Gastrocnemius medialis (tissue), 4 donors: ENCODE results near the gene ARHGAP40. TPM values are rescaled to one million over a fixed set of nuclear protein-coding genes. Genes with fewer than 3 reads are reported as not detected.

Experiments
- ATAC-seq, 2 donors: fragments of 150-250 bp; one replicate each; pipeline ENCODE4 v1.9.1; 2016
- DNase-seq, 2 donors: peaks; one replicate each; pipeline ENCODE4 v3.0.0-alpha.2; 2019
- H3K27ac ChIP-seq, 4 donors: fragments of 200-600 bp; sonication (generic); 1 replicate in 1 of 4; 2 replicates in 3 of 4; pipeline ENCODE4 v1.5.1; 2016 to 2018; ENCODE audit warnings: mild to moderate bottlenecking in 2 of 4, moderate library complexity in 1 of 4
- H3K27me3 ChIP-seq, 3 donors: fragments of 200-600 bp; sonication (generic) in 2 of 3; 1 replicate in 1 of 3; 2 replicates in 2 of 3; pipeline versions ENCODE4 v1.5.1 to v1.6.0; 2016 to 2019; ENCODE audit warnings: mild to moderate bottlenecking in 1 of 3, moderate library complexity in 1 of 3
- H3K36me3 ChIP-seq, 2 donors: fragments of 200-600 bp; sonication (generic) in 1 of 2; one replicate each; pipeline ENCODE4 v1.5.1; 2017 to 2018
- H3K4me1 ChIP-seq, 2 donors: fragments of 200-600 bp; sonication (generic) in 1 of 2; one replicate each; pipeline ENCODE4 v1.5.1; 2016 to 2017; ENCODE audit warnings: mild to moderate bottlenecking in 2 of 2
- H3K4me3 ChIP-seq, 4 donors: fragments of 200-600 bp; sonication (generic) in 3 of 4; 1 replicate in 1 of 4; 2 replicates in 3 of 4; pipeline ENCODE4 v1.5.1; 2016 to 2019; ENCODE audit warnings: mild to moderate bottlenecking in 2 of 4
- H3K9me3 ChIP-seq, 3 donors: fragments of 200-600 bp; sonication (generic) in 2 of 3; 1 replicate in 1 of 3; 2 replicates in 2 of 3; pipeline ENCODE4 v1.5.1; 2016 to 2019
- CTCF ChIP-seq, 5 experiments: fragments of 450-650 bp in 3 of 5; fragments of 200-600 bp in 2 of 5; sonication (generic) in 2 of 5; IDR thresholded peaks in 4 of 5; conservative IDR thresholded peaks in 1 of 5; 1 replicate in 4 of 5; 2 replicates in 1 of 5; pipeline ENCODE4 v1.5.1; 2016 to 2019; ENCODE audit warnings: antibody characterized with exemption in 5 of 5, mild to moderate bottlenecking in 3 of 5, moderate library complexity in 3 of 5
- POLR2A ChIP-seq, 2 donors: fragments of 450-650 bp; IDR thresholded peaks; one replicate each; pipeline ENCODE4 v1.6.1; 2017; ENCODE audit warnings: antibody characterized with exemption in 2 of 2, mild to moderate bottlenecking in 2 of 2, moderate library complexity in 2 of 2
- in situ Hi-C, 4 donors: fragments of 200-750 bp; cut with MboI; loops; one replicate each; pipeline versions ENCODE4 v1.15.0 to v1.8.0; 2017; ENCODE audit warnings: low sequenced_read_pairs in 4 of 4
- intact Hi-C: fragments of 100-400 bp; cut with DNase I; formaldehyde crosslinking; loops from one replicate; pipeline ENCODE4 v1.15.1; 2023; ENCODE audit warnings: low total_unique reads
- total RNA-seq, 4 donors: library from RNA; depleted of rRNA; stranded (reverse); fragments of >200 nt; gene quantifications; one replicate each; pipeline versions ENCODE4 v1.1.0 to v1.2.3, GENCODE V29; 2016

ARHGAP40 gene
- total RNA-seq, 4 donors from 2014 or later = not detected

GRCh38 chr20:38685271-38685670, 83.7 kb downstream of the ARHGAP40 start:
- Histone ChIP-seq H3K27me3 (peaks cover 6 to 19% (median 19%) of the 10 kb centered on the region in 3 donors), H3K9me3 (no peaks in the 10 kb centered on the region), H3K27ac (no peak overlapping the region), H3K4me1 (no peaks in the 10 kb centered on the region), H3K36me3 (no peaks in the 10 kb centered on the region), H3K4me3 (no peak overlapping the region)
- in situ Hi-C loops = no loop called here
- intact Hi-C loops = no loop called here
- TF ChIP-seq POLR2A (IDR thresholded peaks at IDR 0.05) = no peak
- no peak for TF ChIP-seq CTCF (IDR thresholded peaks at IDR 0.05 in 4 of 5, conservative IDR thresholded peaks at IDR 0.05 in 1 of 5)
- ATAC-seq (no peak), DNase-seq (no peak)

GRCh38 chr20:38685853-38686473, 84.4 kb downstream of the ARHGAP40 start:
- no peaks in the 10 kb centered on the region for H3K9me3 ChIP-seq
- TF ChIP-seq POLR2A (IDR thresholded peaks at IDR 0.05) (no peak), CTCF (IDR thresholded peaks at IDR 0.05 in 4 of 5, conservative IDR thresholded peaks at IDR 0.05 in 1 of 5) (no peak)
- H3K27ac ChIP-seq = no peak overlapping the region
- no peak for DNase-seq
- no peak overlapping the region for H3K4me3 ChIP-seq
- in situ Hi-C loops = no loop called here
- ATAC-seq = no peak
- intact Hi-C loops = no loop called here
- H3K27me3 ChIP-seq = peaks cover 6 to 19% (median 19%) of the 10 kb centered on the region in 3 donors
- no peaks in the 10 kb centered on the region for H3K36me3 ChIP-seq
- H3K4me1 ChIP-seq = no peaks in the 10 kb centered on the region

- TF ChIP-seq POLR2A (IDR thresholded peaks at IDR 0.05) = no peak
- no peak for TF ChIP-seq CTCF (IDR thresholded peaks at IDR 0.05 in 4 of 5, conservative IDR thresholded peaks at IDR 0.05 in 1 of 5)
- Histone ChIP-seq H3K4me3 (no peak overlapping the region), H3K27me3 (peaks cover 3 to 4% (median 3%) of the 10 kb centered on the region in 3 donors), H3K9me3 (no peaks in the 10 kb centered on the region), H3K27ac (no peak overlapping the region), H3K4me1 (no peaks in the 10 kb centered on the region), H3K36me3 (no peaks in the 10 kb centered on the region)
- intact Hi-C loops (no loop called here), in situ Hi-C loops (no loop called here)
- DNase-seq (no peak), ATAC-seq (no peak)
Observed at GRCh38 chr20:38692436-38693411, 91.1 kb downstream of the ARHGAP40 start.

- no peak for DNase-seq
- no peaks in the 10 kb centered on the region for H3K36me3 ChIP-seq
- no peak for TF ChIP-seq POLR2A (IDR thresholded peaks at IDR 0.05)
- TF ChIP-seq CTCF (IDR thresholded peaks at IDR 0.05 in 4 of 5, conservative IDR thresholded peaks at IDR 0.05 in 1 of 5) = no peak
- in situ Hi-C loops (no loop called here), intact Hi-C loops (no loop called here)
- peaks cover 5 to 12% (median 11%) of the 10 kb centered on the region in 3 donors for H3K27me3 ChIP-seq
- no peak overlapping the region for H3K4me3 ChIP-seq
- H3K4me1 ChIP-seq = no peaks in the 10 kb centered on the region
- no peaks in the 10 kb centered on the region for H3K9me3 ChIP-seq
- no peak overlapping the region for H3K27ac ChIP-seq
- ATAC-seq = no peak
Observed at GRCh38 chr20:38697306-38697705, 95.7 kb downstream of the ARHGAP40 start.
